Panc1 (cell line): ENCODE data around the gene NDUFB11.

ENCODE experiments used
- POLR2AphosphoS5 ChIP-seq: IDR thresholded peaks from 2 replicates; pipeline ENCODE4 v1.6.1; 2012; ENCODE audit warnings: mild to moderate bottlenecking, low read depth, low read length, moderate library complexity
- SIN3A ChIP-seq: IDR thresholded peaks from 2 replicates; pipeline ENCODE4 v1.6.1; 2012; ENCODE audit warnings: low read depth, mild to moderate bottlenecking, low read length, moderate library complexity, borderline replicate concordance; ENCODE audit not compliant: insufficient read depth
- TF ChIP-seq, protein P1 (sequence below): fragments of 450-650 bp; IDR thresholded peaks from 2 replicates; pipeline ENCODE4 v1.5.1; 2017; ENCODE audit warnings: mild to moderate bottlenecking

DNA sequence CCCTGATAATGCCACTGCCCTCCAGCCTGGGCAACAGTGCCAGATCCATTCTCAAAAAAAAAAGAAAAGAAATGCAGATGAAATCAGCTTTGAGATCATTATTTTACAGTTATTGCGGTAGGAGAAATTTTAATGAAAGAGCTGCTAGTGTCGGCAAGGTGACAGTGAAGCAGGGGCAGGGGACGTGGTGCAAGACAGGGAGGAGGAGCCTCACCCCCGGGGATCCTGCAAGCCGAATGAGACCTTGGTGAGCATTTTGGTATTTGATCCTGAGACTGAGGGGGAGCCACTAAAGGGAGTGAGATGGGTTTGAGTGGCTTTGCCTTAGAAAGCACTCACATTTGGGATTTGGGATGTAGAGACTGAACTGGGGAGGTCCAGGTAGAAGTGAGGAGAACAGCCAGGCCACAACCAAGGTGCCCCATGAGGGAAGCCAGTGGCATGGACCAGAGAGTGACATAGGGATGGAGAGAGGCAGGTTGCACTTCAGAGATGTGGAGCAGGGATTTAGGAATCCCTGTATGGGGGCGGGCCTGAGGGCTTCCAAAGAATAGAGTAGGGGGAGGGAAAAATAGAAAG lies 24.1 kb upstream of the NDUFB11 start:
- TF ChIP-seq, protein P1, sequence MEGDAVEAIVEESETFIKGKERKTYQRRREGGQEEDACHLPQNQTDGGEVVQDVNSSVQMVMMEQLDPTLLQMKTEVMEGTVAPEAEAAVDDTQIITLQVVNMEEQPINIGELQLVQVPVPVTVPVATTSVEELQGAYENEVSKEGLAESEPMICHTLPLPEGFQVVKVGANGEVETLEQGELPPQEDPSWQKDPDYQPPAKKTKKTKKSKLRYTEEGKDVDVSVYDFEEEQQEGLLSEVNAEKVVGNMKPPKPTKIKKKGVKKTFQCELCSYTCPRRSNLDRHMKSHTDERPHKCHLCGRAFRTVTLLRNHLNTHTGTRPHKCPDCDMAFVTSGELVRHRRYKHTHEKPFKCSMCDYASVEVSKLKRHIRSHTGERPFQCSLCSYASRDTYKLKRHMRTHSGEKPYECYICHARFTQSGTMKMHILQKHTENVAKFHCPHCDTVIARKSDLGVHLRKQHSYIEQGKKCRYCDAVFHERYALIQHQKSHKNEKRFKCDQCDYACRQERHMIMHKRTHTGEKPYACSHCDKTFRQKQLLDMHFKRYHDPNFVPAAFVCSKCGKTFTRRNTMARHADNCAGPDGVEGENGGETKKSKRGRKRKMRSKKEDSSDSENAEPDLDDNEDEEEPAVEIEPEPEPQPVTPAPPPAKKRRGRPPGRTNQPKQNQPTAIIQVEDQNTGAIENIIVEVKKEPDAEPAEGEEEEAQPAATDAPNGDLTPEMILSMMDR: no peak
- TF ChIP-seq POLR2AphosphoS5: no peak
- TF ChIP-seq SIN3A: no peak
